ENCODE measurements around the gene CPXM2. TPM values are rescaled to one million over a fixed set of nuclear protein-coding genes. Genes with fewer than 3 reads are reported as not detected.

CPXM2 gene
- total RNA-seq, 1 donor from 2014 or later = 7.6 TPM

- no peak for DNase-seq (ENCODE audit: low spot score)
Observed at GRCh38 chr10:123904834-123905409, 13.3 kb upstream of the CPXM2 start.

- no peak for DNase-seq (ENCODE audit: low spot score)
Observed at GRCh38 chr10:123903621-123904020, 12.0 kb upstream of the CPXM2 start.

GRCh38 chr10:123901621-123902020 is 10.0 kb upstream of the CPXM2 start:
- no peak for DNase-seq (ENCODE audit: low spot score)

- no peak for DNase-seq (ENCODE audit: low spot score)
Observed at GRCh38 chr10:123897146-123897545, 5.5 kb upstream of the CPXM2 start.

- no peak for DNase-seq (ENCODE audit: low spot score)
Observed at GRCh38 chr10:123896246-123896927, 4.8 kb upstream of the CPXM2 start.

GRCh38 chr10:123893651-123894050 is 2.0 kb upstream of the CPXM2 start:
- DNase-seq (ENCODE audit: low spot score) = no peak

- no peak for DNase-seq (ENCODE audit: low spot score)
Observed at GRCh38 chr10:123890756-123891143, 857 bp downstream of the CPXM2 start.

- DNase-seq (ENCODE audit: low spot score) = no peak
Observed at GRCh38 chr10:123890226-123890625, 1.4 kb downstream of the CPXM2 start.

- DNase-seq (ENCODE audit: low spot score) = no peak
Observed at GRCh38 chr10:123889821-123890220, 1.8 kb downstream of the CPXM2 start.

GRCh38 chr10:123888751-123889150 is 2.9 kb downstream of the CPXM2 start:
- DNase-seq (ENCODE audit: low spot score) = no peak

- DNase-seq (ENCODE audit: low spot score) = no peak
Observed at GRCh38 chr10:123888256-123888655, 3.4 kb downstream of the CPXM2 start.

- no peak for DNase-seq (ENCODE audit: low spot score)
Observed at GRCh38 chr10:123886292-123886691, 5.3 kb downstream of the CPXM2 start.

GRCh38 chr10:123885406-123886170 is 6.0 kb downstream of the CPXM2 start:
- DNase-seq (ENCODE audit: low spot score) = no peak

- no peak for DNase-seq (ENCODE audit: low spot score)
Observed at GRCh38 chr10:123884907-123885381, 6.7 kb downstream of the CPXM2 start.

- no peak for DNase-seq (ENCODE audit: low spot score)
Observed at GRCh38 chr10:123884351-123884906, 7.2 kb downstream of the CPXM2 start.

GRCh38 chr10:123883673-123884320 is 7.8 kb downstream of the CPXM2 start:
- DNase-seq (ENCODE audit: low spot score) = no peak

GRCh38 chr10:123882681-123883445 is 8.7 kb downstream of the CPXM2 start:
- DNase-seq (ENCODE audit: low spot score) = no peak

GRCh38 chr10:123882177-123882576 is 9.4 kb downstream of the CPXM2 start:
- DNase-seq (ENCODE audit: low spot score) = no peak

- DNase-seq (ENCODE audit: low spot score) = no peak
Observed at GRCh38 chr10:123879606-123880257, 11.9 kb downstream of the CPXM2 start.

GRCh38 chr10:123878666-123879303 is 12.8 kb downstream of the CPXM2 start:
- DNase-seq (ENCODE audit: low spot score) = no peak
